HG03175 (cell line): ENCODE measurements around the gene USP21.

ENCODE experiments used
- ATAC-seq: cut with Tn5 transposase; IDR thresholded peaks from one replicate; pipeline ENCODE4 v1.9.1; 2021; ENCODE audit warnings: mild to moderate bottlenecking, moderate library complexity; ENCODE audit not compliant: unreplicated experiment

Gene USP21

DNA sequence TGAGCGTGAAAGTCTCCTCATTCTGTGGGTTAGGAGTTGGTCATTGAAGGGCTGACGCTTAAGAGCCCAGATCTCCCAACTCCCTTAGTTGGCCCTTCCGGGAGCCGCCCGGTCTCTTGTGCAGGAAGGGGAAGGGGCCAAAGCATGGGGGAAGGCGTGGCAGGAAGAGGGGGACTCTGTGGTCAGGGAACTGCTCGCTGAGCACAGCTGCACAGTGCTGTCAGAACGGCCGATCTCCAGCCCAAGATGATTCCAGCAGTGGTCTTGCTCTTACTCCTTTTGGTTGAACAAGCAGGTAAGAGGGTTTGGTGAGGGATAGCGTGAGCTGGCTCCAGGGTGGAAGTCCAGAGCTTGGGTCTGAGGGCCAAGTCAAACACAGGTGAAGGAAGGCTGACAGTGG lies 55.8 kb downstream of the USP21 start, which contains the start of gene FCER1G:
Gene FCER1G (plus strand): TSS at position 220 of the 400 bp plus-strand sequence. CDS start 27 bp downstream, at position 247.
- ATAC-seq = no peak
